ENCODE data around the gene SFXN5.

DNA sequence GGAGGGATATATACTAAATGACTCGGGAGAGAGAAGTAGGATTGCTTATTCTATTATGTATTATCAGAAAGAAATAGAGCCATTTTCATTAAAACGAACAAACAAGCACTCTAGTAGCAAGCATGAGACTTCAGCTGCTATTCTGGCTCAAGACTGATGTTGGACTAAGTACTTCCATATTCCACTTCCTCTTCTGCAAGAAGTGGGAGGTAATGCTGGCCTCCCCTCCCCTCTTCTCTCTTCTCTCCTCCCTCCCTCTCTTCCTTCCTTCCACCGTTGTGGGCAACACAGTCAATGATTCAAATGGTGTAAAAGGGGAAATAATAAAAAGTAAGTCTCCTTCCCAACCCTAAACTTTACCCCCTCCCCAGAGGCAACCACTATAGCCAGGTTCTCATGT is 91.6 kb downstream of the SFXN5 start:
- TF ChIP-seq, protein P1, sequence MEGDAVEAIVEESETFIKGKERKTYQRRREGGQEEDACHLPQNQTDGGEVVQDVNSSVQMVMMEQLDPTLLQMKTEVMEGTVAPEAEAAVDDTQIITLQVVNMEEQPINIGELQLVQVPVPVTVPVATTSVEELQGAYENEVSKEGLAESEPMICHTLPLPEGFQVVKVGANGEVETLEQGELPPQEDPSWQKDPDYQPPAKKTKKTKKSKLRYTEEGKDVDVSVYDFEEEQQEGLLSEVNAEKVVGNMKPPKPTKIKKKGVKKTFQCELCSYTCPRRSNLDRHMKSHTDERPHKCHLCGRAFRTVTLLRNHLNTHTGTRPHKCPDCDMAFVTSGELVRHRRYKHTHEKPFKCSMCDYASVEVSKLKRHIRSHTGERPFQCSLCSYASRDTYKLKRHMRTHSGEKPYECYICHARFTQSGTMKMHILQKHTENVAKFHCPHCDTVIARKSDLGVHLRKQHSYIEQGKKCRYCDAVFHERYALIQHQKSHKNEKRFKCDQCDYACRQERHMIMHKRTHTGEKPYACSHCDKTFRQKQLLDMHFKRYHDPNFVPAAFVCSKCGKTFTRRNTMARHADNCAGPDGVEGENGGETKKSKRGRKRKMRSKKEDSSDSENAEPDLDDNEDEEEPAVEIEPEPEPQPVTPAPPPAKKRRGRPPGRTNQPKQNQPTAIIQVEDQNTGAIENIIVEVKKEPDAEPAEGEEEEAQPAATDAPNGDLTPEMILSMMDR (IDR thresholded peaks at IDR 0.05) = no peak
- TF ChIP-seq POLR2AphosphoS5 (IDR thresholded peaks at IDR 0.05; ENCODE audit: insufficient read depth in 1 of 2, low read depth in 1 of 2) (no peak), POLR2A (IDR thresholded peaks at IDR 0.05) (no peak)

All from vagina (tissue), 2 donors.